ENCODE data around the gene SFT2D3. TPM values are rescaled to one million over a fixed set of nuclear protein-coding genes. Genes with fewer than 3 reads are reported as not detected.

The SFT2D3 gene
- total and polyA plus RNA-seq, 4 experiments from 2014 or later, result 1.5 to 15.4 (median 7.9) TPM

- no peak overlapping the region for H3K27ac ChIP-seq (ENCODE audit: low read depth, low read length)
- Mint-ChIP-seq H3K4me3 (no peak overlapping the region), H3K27me3 (peaks cover 0 to 3% of the 10 kb centered on the region in 2 donors), H3K27ac (no peak overlapping the region), H3K4me1 (no peaks in the 10 kb centered on the region), H3K9me3 (no peaks in the 10 kb centered on the region), H3K36me3 (no peaks in the 10 kb centered on the region)
- intact Hi-C loops (cut with micrococcal nuclease), result no loop called here
- ChIA-PET POLR2A (ENCODE audit: partially characterized antibody) (no interaction called here), CTCF (ENCODE audit: partially characterized antibody) (interaction anchor here (1.5 to 7.6 kb wide), 2 partner anchors 16 to 65 kb away, joined by 5 to 69 read pairs; no protein-coding TSS in a partner anchor)
- H3K4me1 ChIP-seq (ENCODE audit: insufficient read depth, low read length), result no peaks in the 10 kb centered on the region
- DNase-seq, result peak in 1 of 5 donors; percentile 16
- H3K4me3 ChIP-seq (ENCODE audit: low read length in 2 of 2), result no peak overlapping the region
- H3K36me3 ChIP-seq (ENCODE audit: insufficient read depth, low read length), result no peaks in the 10 kb centered on the region
- H3K27me3 ChIP-seq (ENCODE audit: insufficient read depth, low read length), result no peaks in the 10 kb centered on the region
- H3K9me3 ChIP-seq (ENCODE audit: control insufficient read depth in 1 of 2, low read length in 2 of 2), result no peaks in the 10 kb centered on the region
These were observed 45.9 kb upstream of the SFT2D3 start for GRCh38 chr2:127655209-127656073.

- ChIA-PET CTCF (ENCODE audit: partially characterized antibody) (interaction anchor here (1.5 kb wide), 1 partner anchor 66 kb away, joined by 5 read pairs; no protein-coding TSS in a partner anchor), POLR2A (ENCODE audit: partially characterized antibody) (no interaction called here)
- no peak overlapping the region for H3K4me3 Mint-ChIP-seq
These were observed 44.6 kb upstream of the SFT2D3 start for GRCh38 chr2:127656569-127657231.

GRCh38 chr2:127657232-127657595 is 44.1 kb upstream of the SFT2D3 start:
- POLR2A ChIA-PET (ENCODE audit: partially characterized antibody), result no interaction called here
- intact Hi-C loops (cut with micrococcal nuclease), result no loop called here
- no peak overlapping the region for H3K4me3 Mint-ChIP-seq

More at GRCh38 chr2:127656569-127657231, 44.6 kb upstream of the SFT2D3 start:
- peak in 1 of 5 donors; percentile 8 for DNase-seq
- Mint-ChIP-seq H3K4me1 (no peaks in the 10 kb centered on the region), H3K9me3 (no peaks in the 10 kb centered on the region), H3K36me3 (no peaks in the 10 kb centered on the region), H3K27ac (no peak overlapping the region), H3K27me3 (peaks cover 7 to 10% of the 10 kb centered on the region in 2 donors)
- H3K4me3 ChIP-seq (ENCODE audit: low read length in 2 of 2), result no peak overlapping the region
- no peaks in the 10 kb centered on the region for H3K4me1 ChIP-seq (ENCODE audit: insufficient read depth, low read length)
- H3K9me3 ChIP-seq (ENCODE audit: control insufficient read depth in 1 of 2, low read length in 2 of 2), result no peaks in the 10 kb centered on the region
- H3K36me3 ChIP-seq (ENCODE audit: insufficient read depth, low read length), result no peaks in the 10 kb centered on the region
- H3K27me3 ChIP-seq (ENCODE audit: insufficient read depth, low read length), result peaks cover 4% of the 10 kb centered on the region
- no peak overlapping the region for H3K27ac ChIP-seq (ENCODE audit: low read depth, low read length)
- intact Hi-C loops (cut with micrococcal nuclease), result no loop called here

GRCh38 chr2:127658146-127658545 is 43.2 kb upstream of the SFT2D3 start:
- Histone ChIP-seq H3K4me1 (ENCODE audit: insufficient read depth, low read length) (no peaks in the 10 kb centered on the region), H3K9me3 (ENCODE audit: control insufficient read depth in 1 of 2, low read length in 2 of 2) (no peaks in the 10 kb centered on the region), H3K27ac (ENCODE audit: low read depth, low read length) (no peak overlapping the region), H3K36me3 (ENCODE audit: insufficient read depth, low read length) (no peaks in the 10 kb centered on the region), H3K27me3 (ENCODE audit: insufficient read depth, low read length) (peaks cover 4% of the 10 kb centered on the region), H3K4me3 (ENCODE audit: low read length in 2 of 2) (no peak overlapping the region)
- CTCF ChIA-PET (ENCODE audit: partially characterized antibody), result no interaction called here
- Mint-ChIP-seq H3K27ac (no peak overlapping the region), H3K27me3 (peaks cover 10 to 16% of the 10 kb centered on the region in 2 donors), H3K4me1 (no peaks in the 10 kb centered on the region), H3K9me3 (no peaks in the 10 kb centered on the region), H3K4me3 (no peak overlapping the region), H3K36me3 (no peaks in the 10 kb centered on the region)
- intact Hi-C loops (cut with micrococcal nuclease), result no loop called here
- DNase-seq, result no peak
- POLR2A ChIA-PET (ENCODE audit: partially characterized antibody), result no interaction called here

More at GRCh38 chr2:127657232-127657595, 44.1 kb upstream of the SFT2D3 start:
- DNase-seq, result peak in 1 of 5 donors; percentile 25
- Histone ChIP-seq H3K4me3 (ENCODE audit: low read length in 2 of 2) (no peak overlapping the region), H3K27me3 (ENCODE audit: insufficient read depth, low read length) (peaks cover 4% of the 10 kb centered on the region), H3K27ac (ENCODE audit: low read depth, low read length) (no peak overlapping the region), H3K9me3 (ENCODE audit: control insufficient read depth in 1 of 2, low read length in 2 of 2) (no peaks in the 10 kb centered on the region), H3K36me3 (ENCODE audit: insufficient read depth, low read length) (no peaks in the 10 kb centered on the region), H3K4me1 (ENCODE audit: insufficient read depth, low read length) (no peaks in the 10 kb centered on the region)
- Mint-ChIP-seq H3K4me1 (no peaks in the 10 kb centered on the region), H3K36me3 (no peaks in the 10 kb centered on the region), H3K9me3 (no peaks in the 10 kb centered on the region), H3K27ac (no peak overlapping the region), H3K27me3 (peaks cover 7 to 15% of the 10 kb centered on the region in 2 donors)
- CTCF ChIA-PET (ENCODE audit: partially characterized antibody), result no interaction called here

GRCh38 chr2:127658641-127659407 is 42.5 kb upstream of the SFT2D3 start:
- H3K9me3 ChIP-seq (ENCODE audit: control insufficient read depth in 1 of 2, low read length in 2 of 2), result no peaks in the 10 kb centered on the region
- H3K36me3 ChIP-seq (ENCODE audit: insufficient read depth, low read length), result no peaks in the 10 kb centered on the region
- H3K27me3 ChIP-seq (ENCODE audit: insufficient read depth, low read length), result peaks cover 10% of the 10 kb centered on the region
- no peak overlapping the region for H3K4me3 ChIP-seq (ENCODE audit: low read length in 2 of 2)
- H3K27me3 Mint-ChIP-seq, result peaks cover 13 to 22% of the 10 kb centered on the region in 2 donors
- no peaks in the 10 kb centered on the region for H3K36me3 Mint-ChIP-seq
- H3K27ac Mint-ChIP-seq, result no peak overlapping the region
- ChIA-PET CTCF (ENCODE audit: partially characterized antibody) (no interaction called here), POLR2A (ENCODE audit: partially characterized antibody) (no interaction called here)
- no peak overlapping the region for H3K27ac ChIP-seq (ENCODE audit: low read depth, low read length)
- H3K4me1 ChIP-seq (ENCODE audit: insufficient read depth, low read length), result no peaks in the 10 kb centered on the region
- no peak overlapping the region for H3K4me3 Mint-ChIP-seq
- DNase-seq, result peak in 1 of 5 donors; percentile 7
- H3K4me1 Mint-ChIP-seq, result no peaks in the 10 kb centered on the region
- intact Hi-C loops (cut with micrococcal nuclease), result no loop called here
- no peaks in the 10 kb centered on the region for H3K9me3 Mint-ChIP-seq

GRCh38 chr2:127659408-127660290 is 41.6 kb upstream of the SFT2D3 start:
- no peaks in the 10 kb centered on the region for H3K9me3 Mint-ChIP-seq

More at GRCh38 chr2:127659408-127660290, 41.6 kb upstream of the SFT2D3 start:
- no peaks in the 10 kb centered on the region for H3K36me3 ChIP-seq (ENCODE audit: insufficient read depth, low read length)
- Mint-ChIP-seq H3K4me1 (no peaks in the 10 kb centered on the region), H3K27ac (no peak overlapping the region), H3K36me3 (no peaks in the 10 kb centered on the region), H3K27me3 (peaks cover 14 to 23% of the 10 kb centered on the region in 2 donors), H3K4me3 (no peak overlapping the region)
- POLR2A ChIA-PET (ENCODE audit: partially characterized antibody), result no interaction called here
- H3K9me3 ChIP-seq (ENCODE audit: control insufficient read depth in 1 of 2, low read length in 2 of 2), result no peaks in the 10 kb centered on the region
- intact Hi-C loops (cut with micrococcal nuclease), result no loop called here
- no peak overlapping the region for H3K27ac ChIP-seq (ENCODE audit: low read depth, low read length)
- peak in 1 of 5 donors; percentile 35 for DNase-seq
- CTCF ChIA-PET (ENCODE audit: partially characterized antibody), result interaction anchor here (0.7 kb wide), 1 partner anchor 10 kb away, joined by 3 read pairs; no protein-coding TSS in a partner anchor
- H3K4me3 ChIP-seq (ENCODE audit: low read length in 2 of 2), result no peak overlapping the region
- peaks cover 14% of the 10 kb centered on the region for H3K27me3 ChIP-seq (ENCODE audit: insufficient read depth, low read length)
- no peaks in the 10 kb centered on the region for H3K4me1 ChIP-seq (ENCODE audit: insufficient read depth, low read length)

Measured in CD4-positive, alpha-beta memory T cell (primary cell).